Stimulated activated CD8-positive, alpha-beta memory T cell treated with anti-CD3 and anti-CD28 coated beads, Interleukin-7, amount 100 ng/mL, for 48 hours (primary cell): ENCODE measurements around the gene CCNO.

Source experiments
- DNase-seq, 2 donors: peaks; one replicate each; pipeline ENCODE4 v3.0.0-alpha.2; 2020; ENCODE audit warnings: low read depth in 1 of 2; ENCODE audit errors: extremely low read depth in 1 of 2

Gene CCNO

GRCh38 chr5:55232985-55233928 lies at the start of gene CCNO:
CCNO (minus strand) TSS chr5:55233608; CDS start chr5:55233523, 85 bp downstream.
- peak in 1 of 2 donors; percentile 52 for DNase-seq

GRCh38 chr5:55278778-55279177 lies 45.4 kb upstream of the CCNO start:
- DNase-seq = no peak

GRCh38 chr5:55276771-55277170 lies 43.4 kb upstream of the CCNO start:
- no peak for DNase-seq

GRCh38 chr5:55258339-55258738 lies 24.9 kb upstream of the CCNO start:
- no peak for DNase-seq

- DNase-seq = no peak
Measured at GRCh38 chr5:55254802-55255201, 21.4 kb upstream of the CCNO start.

- no peak for DNase-seq
Measured at GRCh38 chr5:55250064-55250463, 16.7 kb upstream of the CCNO start.

- no peak for DNase-seq
Measured at GRCh38 chr5:55241746-55242145, 8.3 kb upstream of the CCNO start.

- DNase-seq = no peak
Measured at GRCh38 chr5:55236800-55237199, 3.4 kb upstream of the CCNO start.

GRCh38 chr5:55234121-55234700 lies 803 bp upstream of the CCNO start:
- no peak for DNase-seq

GRCh38 chr5:55232271-55232984 lies 980 bp downstream of the CCNO start:
- no peak for DNase-seq

- no peak for DNase-seq
Measured at GRCh38 chr5:55231919-55232270, 1.5 kb downstream of the CCNO start.

- DNase-seq = no peak
Measured at GRCh38 chr5:55231029-55231918, 2.1 kb downstream of the CCNO start.

- DNase-seq = no peak
Measured at GRCh38 chr5:55230086-55230629, 3.2 kb downstream of the CCNO start.

GRCh38 chr5:55227664-55228430 lies 5.6 kb downstream of the CCNO start:
- no peak for DNase-seq

- peak; percentile 42 to 49 for DNase-seq
Measured at GRCh38 chr5:55226934-55227663, 6.3 kb downstream of the CCNO start, which contains the start of gene MCIDAS. MCIDAS (minus strand) TSS chr5:55227315; CDS start chr5:55227138, 177 bp downstream.

GRCh38 chr5:55226027-55226933 lies 7.1 kb downstream of the CCNO start:
- peak in 1 of 2 donors; percentile 64 for DNase-seq

- no peak for DNase-seq
Measured at GRCh38 chr5:55225346-55225745, 8.1 kb downstream of the CCNO start.

GRCh38 chr5:55223812-55224240 lies 9.6 kb downstream of the CCNO start:
- DNase-seq = no peak
